H1 (cell line): ENCODE data around the gene BCAR3. TPM values are rescaled to one million over a fixed set of nuclear protein-coding genes. Genes with fewer than 3 reads are reported as not detected.

Source experiments
- BCL11A ChIP-seq, 2 experiments: IDR thresholded peaks; one replicate each; pipeline ENCODE4 v1.6.1; 2011; ENCODE audit warnings: low read depth in 2 of 2, low read length in 2 of 2, mild to moderate bottlenecking in 2 of 2
- CHD1 ChIP-seq: IDR thresholded peaks from 2 replicates; pipeline ENCODE4 v1.6.1; 2012; ENCODE audit warnings: low read depth, low read length, improper control_type of control experiment
- E2F6 ChIP-seq: IDR thresholded peaks from 2 replicates; pipeline ENCODE4 v1.6.1; 2012; ENCODE audit warnings: inconsistent platforms
- KDM5A ChIP-seq: fragments of 200-600 bp; IDR thresholded peaks from 2 replicates; pipeline ENCODE4 v1.7.1; 2012; ENCODE audit warnings: mild to moderate bottlenecking, low read length, inconsistent platforms, mixed read lengths
- POLR2AphosphoS5 ChIP-seq: IDR thresholded peaks from 2 replicates; pipeline ENCODE4 v1.6.1; 2011; ENCODE audit warnings: low read depth, low read length
- RBBP5 ChIP-seq: IDR thresholded peaks from 2 replicates; pipeline ENCODE4 v1.7.1; 2012; ENCODE audit warnings: low read depth, mild to moderate bottlenecking, inconsistent platforms, low read length, moderate library complexity, borderline replicate concordance
- RXRA ChIP-seq: IDR thresholded peaks from 2 replicates; pipeline ENCODE4 v1.6.1; 2011; ENCODE audit warnings: low read depth, mild to moderate bottlenecking, low read length, moderate library complexity; ENCODE audit not compliant: insufficient read depth
- TAF7 ChIP-seq: optimal IDR thresholded peaks from 2 replicates; pipeline ENCODE3; 2011; ENCODE audit warnings: low read depth, mild to moderate bottlenecking, inconsistent platforms, low read length, moderate library complexity, borderline replicate concordance
- TBP ChIP-seq: IDR thresholded peaks from 2 replicates; pipeline ENCODE4 v1.6.1; 2011; ENCODE audit warnings: low read depth, low read length, improper control_type of control experiment
- polyA plus RNA-seq, 7 experiments: library from polyadenylated mRNA; depleted of rRNA in 3 of 7; stranded (reverse) in 5 of 7; unstranded in 2 of 7; fragments of >200 nt in 5 of 7; fragments of 200-250 nt in 2 of 7; gene quantifications; 1 replicate in 5 of 7; 2 replicates in 1 of 7; 4 replicates in 1 of 7; pipeline versions ENCODE4 v1.2.1 to v1.2.3, GENCODE V29; 2011 to 2013; ENCODE audit warnings: missing spikeins in 2 of 7, mixed read lengths in 2 of 7
- total RNA-seq: library from RNA; stranded (reverse); fragmentation: NEBNext Ultra II Directional; extraction: Animal tissue kit (Norgen Biotek cat#: 25700); gene quantifications from 2 replicates; pipeline ENCODE4 v1.2.1, GENCODE V29; 2021

BCAR3 gene
- total and polyA plus RNA-seq, 2 of the 8 experiments (the other 6 are each of a cell fraction or from before 2014, with no cell fraction given), result 5.6 to 9.2 TPM

DNA sequence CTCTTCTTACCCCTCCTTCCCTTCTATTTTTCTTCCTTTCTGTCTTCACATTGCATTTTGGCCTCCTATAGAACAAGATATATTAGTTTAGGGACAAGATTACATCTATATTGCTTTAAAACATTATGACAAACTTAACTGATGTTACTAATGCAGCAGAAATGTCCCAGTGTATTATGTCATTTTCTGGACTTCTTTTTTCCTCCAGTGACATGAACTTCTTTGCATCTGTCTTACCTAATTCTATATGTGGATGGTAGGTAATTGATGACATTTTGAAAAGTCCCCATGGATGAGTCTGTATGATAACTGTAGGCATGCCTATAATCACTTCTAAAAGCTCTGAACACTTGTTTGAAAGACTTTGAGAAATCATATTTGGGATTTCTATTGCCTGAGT lies 144.2 kb downstream of the BCAR3 start (continued):
- TF ChIP-seq E2F6 (no peak), TAF7 (no peak), CHD1 (no peak), KDM5A (no peak), RXRA (no peak), POLR2AphosphoS5 (no peak), BCL11A (IDR thresholded peaks at IDR 0.05; ENCODE audit: low read depth in 2 of 2, low read length in 2 of 2) (no peak), TBP (no peak), RBBP5 (no peak)
